GM18505 (cell line): ENCODE data around the gene HBA1.
"Not testable (repeated sequence)": the region's sequence is repeated elsewhere in the genome, so short reads cannot be mapped to it uniquely, and the experiment has no call there.

Experiments
- ATAC-seq: cut with Tn5 transposase; IDR thresholded peaks from one replicate; pipeline ENCODE4 v1.9.1; 2021; ENCODE audit not compliant: unreplicated experiment
- POLR2A ChIP-seq: IDR thresholded peaks from 4 replicates; pipeline ENCODE4 v1.6.1; 2011; ENCODE audit warnings: borderline replicate concordance; ENCODE audit not compliant: insufficient read depth, insufficient read length; ENCODE audit errors: extremely low read depth

Gene HBA1

GRCh38 chr16:175011-175949, 1.2 kb upstream of the HBA1 start:
- TF ChIP-seq POLR2A: no peak
- no peak for ATAC-seq

- not testable (repeated sequence) for ATAC-seq
These were observed 474 bp upstream of the HBA1 start for GRCh38 chr16:176006-176405.

GRCh38 chr16:177394-177822, 928 bp downstream of the HBA1 start:
- no peak for ATAC-seq
- TF ChIP-seq POLR2A: no peak

GRCh38 chr16:177981-178667, 1.6 kb downstream of the HBA1 start:
- TF ChIP-seq POLR2A: no peak

GRCh38 chr16:178668-179015, 2.2 kb downstream of the HBA1 start:
- ATAC-seq: no peak
- no peak for TF ChIP-seq POLR2A

More at GRCh38 chr16:177981-178667, 1.6 kb downstream of the HBA1 start:
- no peak for ATAC-seq

GRCh38 chr16:179211-180092, 3.0 kb downstream of the HBA1 start:
- ATAC-seq: no peak

GRCh38 chr16:180101-180675, 3.7 kb downstream of the HBA1 start, which contains the start of gene HBQ1:
TSS of gene HBQ1 (plus strand) at chr16:180459. CDS start at chr16:180487, 28 bp downstream.
- no peak for TF ChIP-seq POLR2A
- no peak for ATAC-seq

More at GRCh38 chr16:179211-180092, 3.0 kb downstream of the HBA1 start:
- TF ChIP-seq POLR2A: no peak

GRCh38 chr16:180681-181564, 4.4 kb downstream of the HBA1 start:
- ATAC-seq: peak; percentile 53
- TF ChIP-seq POLR2A: no peak

- peak; percentile 24 for TF ChIP-seq POLR2A
- no peak for ATAC-seq
These were observed 5.1 kb downstream of the HBA1 start for GRCh38 chr16:181565-182021.

- TF ChIP-seq POLR2A: no peak
- no peak for ATAC-seq
These were observed 6.5 kb downstream of the HBA1 start for GRCh38 chr16:183005-183404.

GRCh38 chr16:185213-185612, 8.7 kb downstream of the HBA1 start:
- no peak for TF ChIP-seq POLR2A
- ATAC-seq: no peak

- no peak for ATAC-seq
- TF ChIP-seq POLR2A: no peak
These were observed 9.2 kb downstream of the HBA1 start for GRCh38 chr16:185691-186090.
